ENCODE data around the gene SLC47A1.
"Not testable (repeated sequence)": the region's sequence is repeated elsewhere in the genome, so short reads cannot be mapped to it uniquely, and the experiment has no call there.

Gene SLC47A1

DNA sequence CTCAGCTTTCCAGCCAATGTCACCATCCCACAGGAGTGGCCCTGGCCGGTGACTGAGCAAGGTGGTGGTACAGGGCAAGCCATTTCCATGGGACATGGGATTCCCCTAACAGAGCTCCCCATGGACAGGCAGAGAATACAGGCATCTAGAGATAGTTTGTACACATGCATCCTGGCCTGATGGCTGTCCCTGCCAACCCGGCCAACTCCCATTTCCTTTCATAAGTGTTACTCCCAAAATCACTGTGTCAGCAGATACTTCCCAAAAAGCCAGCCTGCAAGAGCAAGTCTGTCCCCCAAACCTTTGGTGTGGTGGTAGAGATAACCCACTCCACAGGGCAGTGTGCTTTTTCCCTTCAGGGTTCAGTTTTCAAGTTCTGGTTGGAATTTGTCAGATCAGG is 32.4 kb upstream of the SLC47A1 start:
- TF ChIP-seq, protein P1, sequence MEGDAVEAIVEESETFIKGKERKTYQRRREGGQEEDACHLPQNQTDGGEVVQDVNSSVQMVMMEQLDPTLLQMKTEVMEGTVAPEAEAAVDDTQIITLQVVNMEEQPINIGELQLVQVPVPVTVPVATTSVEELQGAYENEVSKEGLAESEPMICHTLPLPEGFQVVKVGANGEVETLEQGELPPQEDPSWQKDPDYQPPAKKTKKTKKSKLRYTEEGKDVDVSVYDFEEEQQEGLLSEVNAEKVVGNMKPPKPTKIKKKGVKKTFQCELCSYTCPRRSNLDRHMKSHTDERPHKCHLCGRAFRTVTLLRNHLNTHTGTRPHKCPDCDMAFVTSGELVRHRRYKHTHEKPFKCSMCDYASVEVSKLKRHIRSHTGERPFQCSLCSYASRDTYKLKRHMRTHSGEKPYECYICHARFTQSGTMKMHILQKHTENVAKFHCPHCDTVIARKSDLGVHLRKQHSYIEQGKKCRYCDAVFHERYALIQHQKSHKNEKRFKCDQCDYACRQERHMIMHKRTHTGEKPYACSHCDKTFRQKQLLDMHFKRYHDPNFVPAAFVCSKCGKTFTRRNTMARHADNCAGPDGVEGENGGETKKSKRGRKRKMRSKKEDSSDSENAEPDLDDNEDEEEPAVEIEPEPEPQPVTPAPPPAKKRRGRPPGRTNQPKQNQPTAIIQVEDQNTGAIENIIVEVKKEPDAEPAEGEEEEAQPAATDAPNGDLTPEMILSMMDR (IDR thresholded peaks at IDR 0.05), result no peak
- H3K27ac ChIP-seq, result no peak overlapping the region
- H2AFZ ChIP-seq, result no peak overlapping the region
- H3K9ac ChIP-seq, result no peak overlapping the region
- no peak overlapping the region for H3K4me3 ChIP-seq (ENCODE audit: low read depth, low read length)
- H3K4me2 ChIP-seq (ENCODE audit: low read length), result no peak overlapping the region
- H3K79me2 ChIP-seq, result no peaks in the 10 kb centered on the region
- H3K4me1 ChIP-seq, result no peaks in the 10 kb centered on the region
- H3K27me3 ChIP-seq (ENCODE audit: control insufficient read depth, insufficient read depth, low read length), result no peaks in the 10 kb centered on the region
- no peaks in the 10 kb centered on the region for H3K36me3 ChIP-seq (ENCODE audit: control insufficient read depth, insufficient read depth, low read length)
- H3K9me3 ChIP-seq (ENCODE audit: control insufficient read depth, low read length), result no peaks in the 10 kb centered on the region

DNA sequence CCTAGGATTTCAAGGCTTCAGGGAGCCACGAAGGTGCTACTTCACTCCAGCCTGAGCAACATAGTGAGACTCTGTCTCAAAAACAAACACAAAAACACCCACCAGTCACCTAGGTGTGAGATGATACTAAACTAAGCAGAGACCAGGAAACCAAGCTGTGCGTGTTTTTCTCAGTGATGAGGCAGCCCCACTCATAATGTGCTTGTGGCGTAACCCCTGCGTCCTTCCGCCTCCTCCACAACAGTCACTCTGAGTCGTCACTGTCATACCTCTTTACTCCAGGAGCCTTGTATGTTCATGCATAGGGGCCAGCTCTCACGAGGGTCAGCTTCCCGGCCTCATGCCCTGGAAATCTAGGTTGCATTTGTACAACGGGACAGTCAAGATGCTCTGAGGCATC is 31.1 kb upstream of the SLC47A1 start:
- Histone ChIP-seq H3K9ac (no peak overlapping the region), H3K4me3 (ENCODE audit: low read depth, low read length) (no peak overlapping the region), H3K79me2 (no peaks in the 10 kb centered on the region), H3K4me2 (ENCODE audit: low read length) (no peak overlapping the region), H3K9me3 (ENCODE audit: control insufficient read depth, low read length) (no peaks in the 10 kb centered on the region), H3K27me3 (ENCODE audit: control insufficient read depth, insufficient read depth, low read length) (no peaks in the 10 kb centered on the region), H3K36me3 (ENCODE audit: control insufficient read depth, insufficient read depth, low read length) (no peaks in the 10 kb centered on the region), H3K27ac (no peak overlapping the region), H2AFZ (no peak overlapping the region), H3K4me1 (no peaks in the 10 kb centered on the region)
- TF ChIP-seq, protein P1 (IDR thresholded peaks at IDR 0.05), result no peak

DNA sequence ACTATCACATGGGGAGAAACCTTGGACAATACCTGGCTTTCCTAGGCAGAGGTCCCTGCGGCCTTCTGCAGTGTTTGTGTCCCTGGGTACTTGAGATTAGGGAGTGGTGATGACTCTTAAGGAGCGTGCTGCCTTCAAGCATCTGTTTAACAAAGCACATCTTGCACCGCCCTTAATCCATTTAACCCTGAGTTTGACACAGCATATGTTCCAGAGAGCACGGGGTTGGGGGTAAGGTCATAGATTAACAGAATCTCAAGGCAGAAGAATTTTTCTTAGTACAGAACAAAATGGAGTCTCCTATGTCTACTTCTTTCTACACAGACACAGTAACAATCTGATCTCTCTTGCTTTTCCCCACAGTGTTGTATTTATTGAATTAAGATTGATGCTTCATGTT is 28.1 kb upstream of the SLC47A1 start:
- not testable (repeated sequence) for H3K79me2 ChIP-seq; H3K4me1 ChIP-seq; H3K9ac ChIP-seq; H3K27ac ChIP-seq; H3K4me2 ChIP-seq (ENCODE audit: low read length); H3K27me3 ChIP-seq (ENCODE audit: control insufficient read depth, insufficient read depth, low read length); H2AFZ ChIP-seq; H3K4me3 ChIP-seq (ENCODE audit: low read depth, low read length); H3K36me3 ChIP-seq (ENCODE audit: control insufficient read depth, insufficient read depth, low read length); H3K9me3 ChIP-seq (ENCODE audit: control insufficient read depth, low read length)

DNA sequence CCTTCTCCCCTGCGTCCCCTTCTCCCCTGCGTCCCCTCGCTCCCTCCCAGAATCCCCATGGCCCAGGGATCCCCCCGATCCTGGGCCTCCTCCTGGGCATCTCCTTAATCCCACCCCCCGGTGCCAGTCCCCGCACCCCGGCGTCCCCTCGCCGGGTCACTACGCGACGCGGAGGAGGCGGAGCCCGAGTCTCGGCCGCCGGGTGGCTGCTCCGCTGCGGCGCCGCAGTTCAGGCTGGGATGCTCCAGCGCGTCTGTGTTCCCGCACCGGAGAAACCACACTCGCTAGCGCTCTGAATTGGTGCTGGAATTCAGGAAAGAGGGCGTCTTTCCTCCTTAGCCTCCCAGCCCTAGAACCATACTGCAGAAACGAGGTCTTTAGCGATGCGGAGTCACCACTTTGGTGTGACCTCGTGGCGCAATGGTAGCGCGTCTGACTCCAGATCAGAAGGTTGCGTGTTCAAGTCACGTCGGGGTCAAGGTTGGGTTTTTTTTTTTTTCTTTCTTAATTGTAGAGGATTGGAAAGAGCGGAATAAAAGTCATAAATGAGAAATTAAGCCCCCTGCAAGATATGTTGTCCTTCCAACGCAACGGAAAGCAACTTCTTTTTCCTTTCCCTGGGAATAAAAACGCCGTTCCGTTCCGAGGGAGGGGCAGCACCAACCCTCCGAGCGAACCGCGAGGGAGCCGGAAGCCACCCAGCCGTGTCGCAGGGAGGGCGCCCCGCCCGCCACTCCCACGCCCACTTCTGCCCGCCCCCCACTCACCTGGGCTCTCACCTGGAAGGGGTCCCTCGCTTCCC is 25.7 kb upstream of the SLC47A1 start:
- Histone ChIP-seq H3K4me1 (peaks cover 3% of the 10 kb centered on the region), H3K27me3 (ENCODE audit: control insufficient read depth, insufficient read depth, low read length) (no peaks in the 10 kb centered on the region), H3K4me2 (ENCODE audit: low read length) (peak overlapping the region; percentile 61), H3K36me3 (ENCODE audit: control insufficient read depth, insufficient read depth, low read length) (no peaks in the 10 kb centered on the region), H3K9me3 (ENCODE audit: control insufficient read depth, low read length) (no peaks in the 10 kb centered on the region), H3K27ac (peak overlapping the region; percentile 85), H3K4me3 (ENCODE audit: low read depth, low read length) (peak overlapping the region; percentile 65), H3K9ac (peak overlapping the region; percentile 69), H3K79me2 (no peaks in the 10 kb centered on the region), H2AFZ (peak overlapping the region; percentile 99)
- TF ChIP-seq, protein P1 (IDR thresholded peaks at IDR 0.05), result peak; percentile 17

DNA sequence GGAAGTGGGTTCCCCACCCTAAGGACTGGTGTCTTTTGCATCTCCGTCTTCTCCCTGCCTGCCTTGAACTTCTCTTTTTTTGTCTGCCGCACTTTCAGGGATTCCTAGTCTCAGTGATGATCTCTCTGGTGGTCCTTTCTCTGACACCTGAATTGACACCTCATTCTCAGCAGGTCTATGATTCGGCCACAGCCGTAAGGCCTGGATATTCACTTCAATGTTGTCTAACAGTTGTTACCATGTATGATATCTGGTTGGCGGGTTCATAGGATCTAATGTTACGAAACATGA is 25.1 kb upstream of the SLC47A1 start:
- TF ChIP-seq, protein P1 (IDR thresholded peaks at IDR 0.05), result no peak
- Histone ChIP-seq H2AFZ (peak overlapping the region; percentile 99), H3K9ac (no peak overlapping the region), H3K27ac (peak overlapping the region; percentile 85), H3K36me3 (ENCODE audit: control insufficient read depth, insufficient read depth, low read length) (no peaks in the 10 kb centered on the region), H3K79me2 (no peaks in the 10 kb centered on the region), H3K9me3 (ENCODE audit: control insufficient read depth, low read length) (no peaks in the 10 kb centered on the region), H3K4me3 (ENCODE audit: low read depth, low read length) (peak overlapping the region; percentile 65), H3K4me1 (peaks cover 3% of the 10 kb centered on the region), H3K4me2 (ENCODE audit: low read length) (peak overlapping the region; percentile 61), H3K27me3 (ENCODE audit: control insufficient read depth, insufficient read depth, low read length) (no peaks in the 10 kb centered on the region)

DNA sequence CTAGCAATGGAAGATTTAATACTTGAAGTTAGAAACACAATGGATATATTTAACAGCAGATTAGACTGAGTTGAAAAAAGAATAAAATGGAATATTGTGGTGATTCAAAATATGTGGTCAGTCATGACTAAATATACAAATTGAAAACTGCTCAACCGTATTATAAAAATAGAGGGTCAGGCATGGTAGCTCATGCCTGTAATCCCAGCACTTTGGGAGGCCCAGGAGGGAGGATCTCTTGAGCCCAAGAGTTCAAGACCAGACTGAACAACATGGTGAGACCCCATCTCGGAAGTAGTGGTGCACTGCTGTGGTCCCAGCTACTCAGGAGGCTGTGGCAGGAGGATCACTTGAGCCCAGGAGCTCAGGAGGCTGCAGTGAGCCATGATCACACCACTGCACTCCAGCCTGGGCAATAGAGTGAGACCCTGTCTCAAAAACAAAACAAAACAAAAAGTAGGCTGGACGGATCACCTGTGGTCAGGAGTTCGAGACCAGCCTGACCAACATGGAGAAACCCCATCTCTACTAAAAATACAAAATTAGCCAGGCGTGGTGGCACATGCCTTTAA is 24.3 kb upstream of the SLC47A1 start:
- H3K9ac ChIP-seq; H2AFZ ChIP-seq; H3K36me3 ChIP-seq (ENCODE audit: control insufficient read depth, insufficient read depth, low read length); H3K4me3 ChIP-seq (ENCODE audit: low read depth, low read length); H3K27me3 ChIP-seq (ENCODE audit: control insufficient read depth, insufficient read depth, low read length); H3K4me1 ChIP-seq; H3K4me2 ChIP-seq (ENCODE audit: low read length); H3K27ac ChIP-seq; H3K9me3 ChIP-seq (ENCODE audit: control insufficient read depth, low read length); H3K79me2 ChIP-seq: not testable (repeated sequence)

All from parathyroid adenoma (tissue), 2 donors.